ENCODE data around the gene ITGAV. TPM values are rescaled to one million over a fixed set of nuclear protein-coding genes. Genes with fewer than 3 reads are reported as not detected.

ITGAV gene
- total and polyA plus RNA-seq, 2 of the 4 experiments (the other 2 are of a cell fraction): 45.8 to 181 TPM

DNA sequence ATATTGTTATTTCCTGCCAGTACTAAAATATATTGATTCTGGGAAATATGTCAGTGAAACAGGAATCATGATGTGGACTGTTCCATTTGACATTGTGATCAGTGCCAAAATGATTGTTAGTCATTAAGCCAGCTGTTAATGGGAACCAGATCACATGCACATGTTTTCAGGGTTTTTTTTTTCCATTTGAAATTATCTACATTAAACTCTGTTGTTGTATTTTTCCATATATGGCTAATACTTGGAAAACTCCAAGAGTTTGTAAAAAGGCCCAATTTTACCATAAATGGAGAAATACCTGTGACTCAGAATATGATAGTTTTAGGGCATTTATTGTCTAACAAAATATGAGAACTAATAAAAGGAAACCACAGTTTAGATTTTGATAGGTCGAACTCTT is 13.4 kb downstream of the ITGAV start:
- Histone ChIP-seq H3K27me3 (ENCODE audit: control insufficient read depth, insufficient read depth, low read length) (no peaks in the 10 kb centered on the region), H2BK120ac (ENCODE audit: low read depth, low read length) (peak overlapping the region; percentile 49; the same call in 1 of the 2 replicates), H2BK15ac (ENCODE audit: low read depth, low read length) (no peak overlapping the region), H2AK5ac (ENCODE audit: low read depth, low read length) (no peak overlapping the region), H2BK20ac (ENCODE audit: low read depth, low read length) (no peak overlapping the region), H3K9me3 (ENCODE audit: control insufficient read depth, insufficient read depth, low read length) (no peaks in the 10 kb centered on the region), H3K9me1 (ENCODE audit: insufficient read depth, low read length) (peaks cover 13% of the 10 kb centered on the region), H4K8ac (ENCODE audit: low read depth in 2 of 2, low read length in 2 of 2) (peak overlapping the region in 1 of 2 experiments; percentile 32; a peak in 1 of 4 replicates), H3K27ac (ENCODE audit: insufficient read depth, low read length) (no peak overlapping the region), H3K4me2 (ENCODE audit: low read depth, low read length) (no peak overlapping the region), H4K5ac (ENCODE audit: low read depth, low read length) (no peak overlapping the region), H3K4ac (ENCODE audit: low read depth, low read length) (peak overlapping the region; percentile 15; the same call in 1 of the 2 replicates), H3K23ac (ENCODE audit: low read depth, low read length) (0 out of 2 replicates have a peak overlapping the region, but pooled peaks have one; percentile 4), H4K20me1 (ENCODE audit: insufficient read depth, low read length) (no peaks in the 10 kb centered on the region), H3K79me1 (ENCODE audit: low read depth in 1 of 2, low read length in 2 of 2) (peaks cover 21 to 55% of the 10 kb centered on the region in 2 experiments), H2BK5ac (ENCODE audit: low read depth, low read length, poor library complexity, severe bottlenecking) (no peak overlapping the region), H2AFZ (replicated peaks; ENCODE audit: low read length, poor library complexity) (no peak overlapping the region), H3K9ac (ENCODE audit: low read depth, low read length) (no peak overlapping the region), H3K36me3 (ENCODE audit: control insufficient read depth, insufficient read depth, low read length) (peaks cover 17% of the 10 kb centered on the region), H3K14ac (replicated peaks; ENCODE audit: low read depth, low read length) (no peak overlapping the region; the same call in 1 of the 2 replicates), H2AK9ac (replicated peaks; ENCODE audit: low read depth, low read length, poor library complexity) (no peak overlapping the region), H3K4me1 (ENCODE audit: control insufficient read depth, insufficient read depth, low read length) (peaks cover 4% of the 10 kb centered on the region), H3K56ac (ENCODE audit: extremely low read depth, insufficient read depth, low read length) (no peak overlapping the region), H4K91ac (ENCODE audit: insufficient read depth, low read depth, low read length) (no peak overlapping the region), H3K18ac (ENCODE audit: low read depth, low read length) (no peak overlapping the region), H3K4me3 (ENCODE audit: insufficient read depth, low read depth, low read length) (no peak overlapping the region)
- ATAC-seq (ENCODE audit: low read depth): no peak
- POLR2A ChIA-PET (ENCODE audit: unreplicated experiment): no interaction called here
- TF ChIP-seq SMC3 (IDR thresholded peaks at IDR 0.05; ENCODE audit: low read depth, low read length) (no peak), MAFK (IDR thresholded peaks at IDR 0.05; ENCODE audit: low read depth, low read length) (no peak), RAD21 (IDR thresholded peaks at IDR 0.05; ENCODE audit: low read length) (no peak), POLR2A (IDR thresholded peaks at IDR 0.05; ENCODE audit: low read depth, low read length) (no peak), RFX5 (IDR thresholded peaks at IDR 0.05; ENCODE audit: low read depth, low read length) (no peak), FOS (IDR thresholded peaks at IDR 0.05; ENCODE audit: low read depth, low read length) (no peak), RCOR1 (IDR thresholded peaks at IDR 0.05; ENCODE audit: insufficient replicate concordance, low read length) (no peak)
- TF ChIP-seq, protein P1, sequence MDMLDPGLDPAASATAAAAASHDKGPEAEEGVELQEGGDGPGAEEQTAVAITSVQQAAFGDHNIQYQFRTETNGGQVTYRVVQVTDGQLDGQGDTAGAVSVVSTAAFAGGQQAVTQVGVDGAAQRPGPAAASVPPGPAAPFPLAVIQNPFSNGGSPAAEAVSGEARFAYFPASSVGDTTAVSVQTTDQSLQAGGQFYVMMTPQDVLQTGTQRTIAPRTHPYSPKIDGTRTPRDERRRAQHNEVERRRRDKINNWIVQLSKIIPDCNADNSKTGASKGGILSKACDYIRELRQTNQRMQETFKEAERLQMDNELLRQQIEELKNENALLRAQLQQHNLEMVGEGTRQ (IDR thresholded peaks at IDR 0.05; ENCODE audit: low read depth, low read length): no peak
- BruUV-seq (replicated peaks): no TSS peak
- in situ Hi-C loops (cut with MboI; ENCODE audit: low sequenced_read_pairs) (no loop called here), dilution Hi-C loops (cut with HindIII; ENCODE audit: low sequenced_read_pairs, unreplicated experiment) (no loop called here), intact Hi-C loops (cut with micrococcal nuclease) (no loop called here)
- CTCF ChIA-PET: no interaction called here
- no CpG with 5 or more reads among the region's 1 CpG for WGBS, 2 experiments (ENCODE audit: extremely low coverage in 2 of 2, insufficient read length in 1 of 2)
- peak; percentile 17 for DNase-seq
